Measurements from ENCODE around the gene GJC1.

Gene GJC1

GRCh38 chr17:44777394-44778348 is 52.4 kb downstream of the GJC1 start:
- DNase-seq (ENCODE audit: low read depth, low spot score) = no peak

- no peak for DNase-seq (ENCODE audit: low read depth, low spot score)
These were observed 53.3 kb downstream of the GJC1 start for GRCh38 chr17:44776628-44777393.

GRCh38 chr17:44775838-44776621 is 54.1 kb downstream of the GJC1 start:
- no peak for DNase-seq (ENCODE audit: low read depth, low spot score)

GRCh38 chr17:44775136-44775837 is 54.8 kb downstream of the GJC1 start:
- peak; percentile 99 for DNase-seq (ENCODE audit: low read depth, low spot score)

- peak; percentile 91 for DNase-seq (ENCODE audit: low read depth, low spot score)
These were observed 55.6 kb downstream of the GJC1 start for GRCh38 chr17:44774271-44775135.

GRCh38 chr17:44773140-44773539 is 56.9 kb downstream of the GJC1 start:
- no peak for DNase-seq (ENCODE audit: low read depth, low spot score)

GRCh38 chr17:44772308-44773045 is 57.6 kb downstream of the GJC1 start:
- no peak for DNase-seq (ENCODE audit: low read depth, low spot score)

- no peak for DNase-seq (ENCODE audit: low read depth, low spot score)
These were observed 59.7 kb downstream of the GJC1 start for GRCh38 chr17:44770166-44770925.

GRCh38 chr17:44769647-44770084 is 60.4 kb downstream of the GJC1 start:
- no peak for DNase-seq (ENCODE audit: low read depth, low spot score)

- no peak for DNase-seq (ENCODE audit: low read depth, low spot score)
These were observed 60.9 kb downstream of the GJC1 start for GRCh38 chr17:44769230-44769629.

GRCh38 chr17:44768505-44769142 is 61.5 kb downstream of the GJC1 start:
- no peak for DNase-seq (ENCODE audit: low read depth, low spot score)

- DNase-seq (ENCODE audit: low read depth, low spot score) = no peak
These were observed 62.6 kb downstream of the GJC1 start for GRCh38 chr17:44767493-44767892.

GRCh38 chr17:44766409-44767038 is 63.6 kb downstream of the GJC1 start:
- DNase-seq (ENCODE audit: low read depth, low spot score) = no peak

GRCh38 chr17:44765965-44766364 is 64.1 kb downstream of the GJC1 start:
- no peak for DNase-seq (ENCODE audit: low read depth, low spot score)

GRCh38 chr17:44763170-44763569 is 66.9 kb downstream of the GJC1 start:
- no peak for DNase-seq (ENCODE audit: low read depth, low spot score)

- no peak for DNase-seq (ENCODE audit: low read depth, low spot score)
These were observed 67.9 kb downstream of the GJC1 start for GRCh38 chr17:44761932-44762810.

All from astrocyte of the hippocampus (primary cell).